Measurements from ENCODE around the gene ACP7.

DNA sequence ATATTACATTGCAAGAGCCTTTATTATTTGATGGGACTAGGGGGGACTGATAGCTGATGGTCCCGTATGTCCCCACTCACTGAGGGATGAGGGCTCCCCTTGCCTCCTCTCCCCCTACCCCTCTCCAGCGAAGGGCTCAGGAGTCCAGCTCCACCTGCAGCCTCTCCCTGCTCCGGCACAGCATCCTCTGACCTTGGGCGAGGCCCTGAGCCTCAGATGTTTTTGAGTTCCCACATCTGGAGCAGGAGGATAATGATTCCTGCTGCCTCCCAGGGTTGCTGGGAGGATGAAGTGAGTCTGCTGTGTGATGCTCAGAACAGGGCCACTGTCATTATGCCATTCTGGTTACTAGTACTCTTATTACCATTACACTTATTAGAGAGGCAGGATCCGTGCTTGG is 56.4 kb downstream of the ACP7 start:
- TF ChIP-seq, protein P1, sequence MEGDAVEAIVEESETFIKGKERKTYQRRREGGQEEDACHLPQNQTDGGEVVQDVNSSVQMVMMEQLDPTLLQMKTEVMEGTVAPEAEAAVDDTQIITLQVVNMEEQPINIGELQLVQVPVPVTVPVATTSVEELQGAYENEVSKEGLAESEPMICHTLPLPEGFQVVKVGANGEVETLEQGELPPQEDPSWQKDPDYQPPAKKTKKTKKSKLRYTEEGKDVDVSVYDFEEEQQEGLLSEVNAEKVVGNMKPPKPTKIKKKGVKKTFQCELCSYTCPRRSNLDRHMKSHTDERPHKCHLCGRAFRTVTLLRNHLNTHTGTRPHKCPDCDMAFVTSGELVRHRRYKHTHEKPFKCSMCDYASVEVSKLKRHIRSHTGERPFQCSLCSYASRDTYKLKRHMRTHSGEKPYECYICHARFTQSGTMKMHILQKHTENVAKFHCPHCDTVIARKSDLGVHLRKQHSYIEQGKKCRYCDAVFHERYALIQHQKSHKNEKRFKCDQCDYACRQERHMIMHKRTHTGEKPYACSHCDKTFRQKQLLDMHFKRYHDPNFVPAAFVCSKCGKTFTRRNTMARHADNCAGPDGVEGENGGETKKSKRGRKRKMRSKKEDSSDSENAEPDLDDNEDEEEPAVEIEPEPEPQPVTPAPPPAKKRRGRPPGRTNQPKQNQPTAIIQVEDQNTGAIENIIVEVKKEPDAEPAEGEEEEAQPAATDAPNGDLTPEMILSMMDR (IDR thresholded peaks at IDR 0.05), result no peak
- TF ChIP-seq EP300 (IDR thresholded peaks at IDR 0.05), result no peak
